AG08395 (cell line): ENCODE results near the gene PARD3.

ENCODE experiments used
- DNase-seq: peaks from one replicate; pipeline ENCODE4 v3.0.0; 2012; ENCODE audit warnings: mixed read lengths, low spot score

Gene PARD3

GRCh38 chr10:34340934-34341333, 474.2 kb downstream of the PARD3 start:
- DNase-seq = no peak

GRCh38 chr10:34339816-34340553, 475.1 kb downstream of the PARD3 start:
- DNase-seq = no peak

- DNase-seq = no peak
These were observed 477.2 kb downstream of the PARD3 start for GRCh38 chr10:34337917-34338316.

GRCh38 chr10:34335960-34336690, 479.0 kb downstream of the PARD3 start:
- DNase-seq = no peak

- no peak for DNase-seq
These were observed 480.2 kb downstream of the PARD3 start for GRCh38 chr10:34334908-34335307.

- DNase-seq = no peak
These were observed 481.6 kb downstream of the PARD3 start for GRCh38 chr10:34333513-34333912.

GRCh38 chr10:34327184-34327583, 487.9 kb downstream of the PARD3 start:
- no peak for DNase-seq

GRCh38 chr10:34323192-34323591, 491.9 kb downstream of the PARD3 start:
- peak; percentile 19 for DNase-seq

GRCh38 chr10:34320265-34320664, 494.8 kb downstream of the PARD3 start:
- no peak for DNase-seq

GRCh38 chr10:34319197-34319846, 495.8 kb downstream of the PARD3 start:
- peak; percentile 79 for DNase-seq

- DNase-seq = no peak
These were observed 498.9 kb downstream of the PARD3 start for GRCh38 chr10:34316154-34316553.

GRCh38 chr10:34314457-34314856, 500.6 kb downstream of the PARD3 start:
- DNase-seq = no peak

- DNase-seq = no peak
These were observed 501.2 kb downstream of the PARD3 start for GRCh38 chr10:34313888-34314287.

GRCh38 chr10:34313353-34313752, 501.7 kb downstream of the PARD3 start:
- no peak for DNase-seq

- DNase-seq = no peak
These were observed 503.4 kb downstream of the PARD3 start for GRCh38 chr10:34311679-34312078.

GRCh38 chr10:34310234-34310633, 504.9 kb downstream of the PARD3 start:
- DNase-seq = no peak

GRCh38 chr10:34305189-34305588, 509.9 kb downstream of the PARD3 start:
- no peak for DNase-seq

GRCh38 chr10:34303022-34303421, 512.1 kb downstream of the PARD3 start:
- no peak for DNase-seq

- peak; percentile 27 for DNase-seq
These were observed 515.9 kb downstream of the PARD3 start for GRCh38 chr10:34299105-34299611.

- no peak for DNase-seq
These were observed 516.7 kb downstream of the PARD3 start for GRCh38 chr10:34298346-34298818.

- DNase-seq = no peak
These were observed 517.4 kb downstream of the PARD3 start for GRCh38 chr10:34297541-34298345.

GRCh38 chr10:34295142-34295548, 520.0 kb downstream of the PARD3 start:
- no peak for DNase-seq
